KBM-7 (cell line): ENCODE results near the gene MEFV.
"Not testable (repeated sequence)": the region's sequence is repeated elsewhere in the genome, so short reads cannot be mapped to it uniquely, and the experiment has no call there.

Source experiments
- DNase-seq: peaks from one replicate; pipeline ENCODE4 v3.0.0-alpha.2; 2015
- in situ Hi-C: fragments of 300-500 bp; cut with MboI; formaldehyde crosslinking; loops from 2 replicates; pipeline ENCODE4 v1.14.3; 2020; ENCODE audit warnings: low sequenced_read_pairs, low pct_unique_long_range_greater_than_20kb, mixed read lengths

Gene MEFV

GRCh38 chr16:3274490-3274889 is 18.1 kb upstream of the MEFV start:
- in situ Hi-C loops, result no loop called here

GRCh38 chr16:3271281-3271680 is 14.8 kb upstream of the MEFV start:
- in situ Hi-C loops, DNase-seq: not testable (repeated sequence)

More at GRCh38 chr16:3274490-3274889, 18.1 kb upstream of the MEFV start:
- DNase-seq, result no peak

GRCh38 chr16:3270718-3271117 is 14.3 kb upstream of the MEFV start:
- in situ Hi-C loops, DNase-seq: not testable (repeated sequence)

GRCh38 chr16:3268294-3268693 is 11.9 kb upstream of the MEFV start:
- in situ Hi-C loops, result no loop called here
- no peak for DNase-seq

DNA sequence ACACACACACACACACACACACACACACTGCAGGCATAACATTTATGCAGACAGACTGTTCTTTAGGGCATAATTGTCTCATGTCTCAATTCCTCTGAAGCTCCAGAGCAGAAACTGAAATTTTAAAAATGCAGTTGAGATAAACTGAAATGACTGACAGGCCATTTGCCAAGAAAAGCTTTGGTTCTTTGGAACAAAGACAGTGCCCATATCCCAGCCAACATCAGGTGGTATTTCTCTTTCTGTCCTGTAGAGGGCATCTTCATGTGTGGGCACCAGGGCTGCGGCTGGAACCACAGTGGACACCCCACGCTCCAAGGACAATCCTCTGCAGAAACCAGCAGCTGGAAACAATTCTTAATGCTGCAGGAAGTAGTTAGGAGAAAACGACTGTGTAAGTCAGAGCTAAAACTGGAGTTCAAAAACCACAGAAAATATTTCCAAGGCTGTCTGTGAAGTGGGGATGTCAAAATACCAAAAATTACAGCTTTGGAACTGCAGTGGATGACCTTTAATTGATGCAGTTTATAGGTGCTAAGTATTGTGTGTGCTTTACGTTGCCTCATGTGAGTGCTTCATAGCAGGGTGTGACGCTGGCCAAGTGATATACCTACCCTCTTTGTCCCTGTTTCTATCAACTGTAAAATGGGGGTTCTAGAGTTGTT is 10.6 kb upstream of the MEFV start:
- DNase-seq, result peak; percentile 37
- in situ Hi-C loops, result no loop called here

DNA sequence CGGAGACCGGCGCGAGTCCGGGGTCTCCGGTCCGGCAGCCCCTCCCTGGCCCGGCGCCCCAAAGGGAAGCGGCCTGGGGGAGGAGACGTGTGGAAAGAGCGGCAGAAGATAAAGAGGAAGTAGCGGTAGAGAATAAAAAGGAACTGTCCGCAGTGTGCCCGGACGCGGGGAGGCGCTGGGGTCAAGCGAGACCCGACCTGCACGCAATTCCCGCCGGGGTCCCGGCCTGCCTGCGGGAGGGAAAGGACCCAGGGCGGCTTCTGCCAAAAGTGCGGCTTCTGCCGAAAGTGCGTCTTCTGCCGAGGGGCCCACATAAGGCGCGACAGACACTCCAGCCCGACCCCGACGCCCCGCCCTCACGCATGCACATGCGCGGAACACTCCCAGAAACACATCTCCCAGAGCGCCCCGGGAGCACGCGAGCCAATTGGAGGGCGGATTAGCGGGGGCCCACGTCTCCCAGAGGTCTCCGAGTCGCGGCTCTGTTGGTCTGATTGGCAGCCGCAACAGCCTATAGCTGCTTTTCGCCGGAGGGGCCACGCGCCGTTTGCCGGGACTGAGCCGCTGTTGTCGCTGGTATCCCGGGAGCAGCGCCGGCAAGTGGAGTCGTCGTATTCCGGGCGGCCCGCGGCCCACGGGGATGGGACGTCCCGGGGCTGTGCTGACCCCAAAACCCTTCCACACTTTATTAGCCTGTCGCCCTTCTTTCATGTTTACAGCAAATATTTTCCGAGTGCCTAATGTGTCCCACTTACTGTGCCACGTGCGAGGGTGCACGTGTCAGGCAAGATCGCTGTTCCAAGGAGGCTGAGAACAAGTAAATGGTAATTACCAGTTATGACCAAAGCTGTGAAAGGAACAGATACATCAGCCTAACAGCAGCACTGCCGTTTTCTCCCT is 8.0 kb upstream of the MEFV start:
- in situ Hi-C loops, result no loop called here
- peak; percentile 99 for DNase-seq

GRCh38 chr16:3262517-3262916 is 6.1 kb upstream of the MEFV start:
- no peak for DNase-seq
- in situ Hi-C loops, result no loop called here

DNA sequence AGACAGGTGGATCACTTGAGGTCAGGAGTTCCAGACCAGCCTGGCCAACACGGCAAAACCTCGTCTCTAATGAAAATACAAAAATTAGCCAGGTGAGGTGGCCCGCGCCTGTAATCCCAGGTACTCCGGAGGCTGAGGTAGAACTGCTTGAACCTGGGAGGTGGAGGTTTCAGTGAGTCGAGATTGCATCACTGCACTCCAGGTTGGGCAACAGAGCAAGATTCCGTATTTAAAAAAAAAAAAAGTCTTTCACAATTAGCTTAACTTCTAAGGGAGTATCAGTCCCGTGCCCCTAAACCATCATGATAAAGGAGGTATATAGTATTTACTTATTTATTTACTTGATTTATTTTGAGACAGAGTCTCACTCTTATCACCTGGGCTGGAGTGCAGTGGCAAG is 3.4 kb upstream of the MEFV start:
- in situ Hi-C loops, result no loop called here
- DNase-seq, result no peak

DNA sequence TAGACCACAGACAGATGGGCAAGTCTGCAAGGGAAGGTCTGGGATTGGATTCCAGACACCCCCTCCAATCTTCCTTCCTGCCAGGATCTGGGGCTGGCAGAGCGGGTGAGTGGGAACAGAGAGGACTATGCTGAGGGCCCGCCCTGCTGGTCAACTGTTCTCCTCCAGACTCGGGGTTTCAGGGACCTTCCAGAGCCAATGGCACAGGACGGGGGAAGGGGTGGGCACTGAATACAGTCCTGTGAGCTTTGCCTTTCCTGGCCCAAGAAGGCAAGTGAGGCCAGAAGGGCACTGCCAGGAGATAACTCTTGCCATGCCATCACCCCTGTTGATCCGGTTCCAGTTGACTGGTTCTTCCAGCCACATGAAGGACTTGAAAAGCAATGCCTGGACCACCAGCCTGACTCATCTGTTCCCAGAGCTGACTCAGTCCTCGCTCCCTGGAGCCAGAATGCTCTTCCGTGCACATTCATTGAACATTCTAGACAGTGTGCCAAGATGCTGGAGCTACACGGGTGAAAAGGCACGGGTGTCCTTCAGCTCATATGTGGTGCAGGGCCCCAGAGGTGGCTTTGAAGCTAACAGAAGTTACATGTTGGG is 533 bp upstream of the MEFV start:
- in situ Hi-C loops, result no loop called here
- no peak for DNase-seq

DNA sequence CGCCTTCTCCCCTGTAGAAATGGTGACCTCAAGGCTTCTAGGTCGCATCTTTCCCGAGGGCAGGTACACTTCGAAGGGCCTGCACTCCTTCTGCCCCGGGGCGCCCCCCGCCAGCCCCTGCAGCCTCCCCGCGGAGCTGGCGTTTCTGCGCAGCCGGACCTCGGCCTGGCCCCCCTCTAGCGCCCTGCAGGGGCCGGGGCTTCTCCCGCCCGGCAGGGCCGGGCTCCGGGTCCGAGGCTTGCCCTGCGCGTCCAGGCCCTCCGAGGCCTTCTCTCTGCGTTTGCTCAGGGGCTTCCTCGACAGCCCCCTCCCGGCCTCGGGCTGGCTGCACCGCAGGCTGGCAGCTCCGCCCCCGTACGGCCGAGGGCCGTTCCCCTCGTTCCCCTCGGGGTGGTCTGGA is 2.1 kb downstream of the MEFV start:
- in situ Hi-C loops, result no loop called here
- DNase-seq, result no peak

DNA sequence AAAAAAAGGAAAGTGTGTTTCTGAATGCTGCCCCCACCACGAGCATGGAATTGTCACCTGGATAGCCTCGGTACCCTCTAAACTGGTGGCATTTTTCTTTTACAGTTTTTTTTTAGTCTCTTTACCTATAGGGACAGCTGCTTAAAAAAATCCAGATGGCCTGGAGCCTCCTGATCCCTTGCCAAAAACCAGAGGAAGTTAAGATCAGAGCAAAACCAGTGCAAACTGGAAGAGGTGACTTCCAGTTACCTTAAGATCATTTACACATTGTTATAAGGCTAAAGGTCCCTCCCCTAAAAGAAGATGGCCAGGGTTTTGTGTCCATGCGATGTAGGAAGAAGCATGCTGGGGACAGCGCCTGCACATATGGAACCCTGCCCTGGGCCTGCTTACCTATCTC is 3.5 kb downstream of the MEFV start:
- no peak for DNase-seq
- in situ Hi-C loops, result no loop called here

DNA sequence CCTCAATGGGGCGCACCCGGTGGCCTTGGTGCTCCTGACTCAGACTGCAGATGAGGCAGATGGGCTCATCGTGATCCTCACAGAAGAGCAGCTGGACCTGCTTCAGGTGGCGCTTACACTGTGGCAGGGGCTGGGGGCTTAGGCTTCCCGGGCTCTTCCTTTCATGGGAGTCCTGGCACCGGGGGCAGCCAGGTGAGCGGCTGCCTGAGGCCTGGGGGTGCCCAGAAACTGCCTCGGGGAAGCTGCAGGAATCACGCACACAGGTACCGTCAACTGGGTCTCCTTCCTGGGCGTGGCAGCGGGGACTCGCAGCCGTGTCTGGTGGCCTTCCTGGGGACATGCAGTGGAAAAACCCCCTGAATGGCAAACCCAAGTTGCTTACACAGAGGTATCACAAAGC is 7.0 kb downstream of the MEFV start:
- in situ Hi-C loops, result no loop called here
- DNase-seq, result no peak

GRCh38 chr16:3249020-3249419 is 7.4 kb downstream of the MEFV start:
- DNase-seq, result no peak
- in situ Hi-C loops, result no loop called here

DNA sequence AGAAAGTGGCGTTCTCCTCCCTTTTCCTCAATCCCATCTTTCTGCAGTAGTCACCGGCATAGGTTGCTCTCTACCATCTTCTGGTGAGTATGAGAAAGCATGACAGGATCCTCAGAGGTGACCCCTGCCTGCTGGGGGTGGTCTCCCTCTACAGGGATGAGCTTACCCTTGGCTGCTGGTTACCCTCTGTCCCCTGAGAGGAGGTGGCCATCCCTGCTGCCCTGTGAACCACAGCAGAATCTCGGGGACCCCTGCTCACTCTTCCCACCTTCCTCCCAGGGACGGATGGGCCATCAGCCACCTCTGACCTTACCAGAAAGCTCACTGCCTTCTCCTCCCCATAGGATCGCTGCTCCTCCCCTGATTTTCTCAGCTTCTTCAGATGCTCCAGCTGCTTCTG is 7.8 kb downstream of the MEFV start:
- in situ Hi-C loops, result no loop called here
- no peak for DNase-seq

GRCh38 chr16:3246876-3247275 is 9.6 kb downstream of the MEFV start:
- in situ Hi-C loops, result no loop called here
- DNase-seq, result no peak

GRCh38 chr16:3246002-3246401 is 10.4 kb downstream of the MEFV start:
- in situ Hi-C loops, result no loop called here
- DNase-seq, result no peak

DNA sequence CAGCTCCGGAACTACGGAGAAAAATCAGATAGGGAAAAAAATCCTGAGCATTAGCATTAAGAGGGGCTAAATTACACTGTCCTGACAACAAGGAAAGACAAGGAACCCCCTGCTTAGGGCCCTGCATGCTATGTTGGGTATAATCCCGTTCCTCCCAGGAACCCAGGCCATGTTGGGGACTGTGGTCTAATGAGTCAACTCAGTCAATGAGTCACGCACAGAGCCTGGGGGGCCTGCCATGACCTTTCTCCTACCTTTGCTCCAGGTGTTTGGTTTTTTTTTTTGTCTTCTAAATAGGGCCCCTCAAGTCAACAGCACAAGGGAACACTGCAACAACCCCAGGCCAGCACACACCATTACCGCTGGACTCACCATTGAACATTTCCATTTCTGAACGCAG is 12.6 kb downstream of the MEFV start:
- no peak for DNase-seq
- in situ Hi-C loops, result no loop called here

DNA sequence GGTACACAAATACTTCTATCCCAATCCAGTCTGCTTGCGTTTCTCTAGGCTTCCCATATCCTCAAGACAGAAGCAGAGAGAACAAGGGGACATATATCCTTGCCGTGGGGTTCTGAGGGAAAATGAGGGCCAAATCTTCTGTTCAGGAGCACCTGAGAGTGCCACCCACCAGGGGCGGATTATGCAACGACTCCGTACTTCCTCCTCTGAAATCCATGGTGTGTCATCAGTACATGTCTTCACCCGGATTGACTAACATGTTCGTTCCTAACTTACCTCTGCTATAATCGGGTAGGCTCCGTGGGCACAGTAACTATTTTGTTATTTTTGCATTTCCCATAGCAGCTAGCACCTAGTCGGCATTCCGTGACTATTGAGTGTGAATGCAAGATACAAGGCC is 13.7 kb downstream of the MEFV start:
- no peak for DNase-seq

GRCh38 chr16:3241761-3242160 is 14.7 kb downstream of the MEFV start:
- in situ Hi-C loops, result no loop called here
- no peak for DNase-seq

More for the DNA sequence above, 13.7 kb downstream of the MEFV start:
- in situ Hi-C loops, result no loop called here
